ENCODE data around the gene SMAD2. TPM values are rescaled to one million over a fixed set of nuclear protein-coding genes. Genes with fewer than 3 reads are reported as not detected.

SMAD2 gene
- total and polyA plus RNA-seq, 4 experiments from 2014 or later: 88.5 to 131 (median 109) TPM

DNA sequence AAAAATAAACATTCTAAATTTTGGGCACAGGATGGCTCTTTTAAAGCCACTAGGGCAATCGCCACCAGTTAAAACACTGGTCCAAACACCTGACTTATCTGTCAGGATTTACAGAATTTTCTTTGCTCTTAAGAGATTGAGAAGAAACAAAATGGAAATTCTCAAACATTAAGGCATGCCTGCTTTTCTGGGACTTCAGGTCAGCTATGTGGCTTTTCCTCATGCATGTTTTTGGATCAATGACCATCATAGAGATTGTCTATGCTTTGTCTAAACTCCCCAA, 112.7 kb downstream of the SMAD2 start:
- Mint-ChIP-seq H3K9me3 (peaks cover 0 to 3% (median 0%) of the 10 kb centered on the region in 8 donors), H3K36me3 (peaks cover 5 to 10% of the 10 kb centered on the region in 2 donors), H3K27me3 (no peaks in the 10 kb centered on the region), H3K4me1 (no peaks in the 10 kb centered on the region), H3K4me3 (no peak overlapping the region), H3K27ac (no peak overlapping the region)
- ChIA-PET CTCF (ENCODE audit: partially characterized antibody) (interaction anchor here (1.1 kb wide), 1 partner anchor 62 kb away, joined by 3 read pairs; no protein-coding TSS in a partner anchor), POLR2A (ENCODE audit: partially characterized antibody) (no interaction called here)
- no peak for DNase-seq
- intact Hi-C loops (cut with micrococcal nuclease): no loop called here
- H3K4me3 ChIP-seq (ENCODE audit: low read length in 2 of 2): no peak overlapping the region
- H3K9me3 ChIP-seq (ENCODE audit: control insufficient read depth in 1 of 2, low read length in 2 of 2): no peaks in the 10 kb centered on the region
- H3K4me1 ChIP-seq (ENCODE audit: insufficient read depth, low read length): no peaks in the 10 kb centered on the region
- H3K36me3 ChIP-seq (ENCODE audit: insufficient read depth, low read length): no peaks in the 10 kb centered on the region
- no peak overlapping the region for H3K27ac ChIP-seq (ENCODE audit: low read depth, low read length)
- no peaks in the 10 kb centered on the region for H3K27me3 ChIP-seq (ENCODE audit: insufficient read depth, low read length)

DNA sequence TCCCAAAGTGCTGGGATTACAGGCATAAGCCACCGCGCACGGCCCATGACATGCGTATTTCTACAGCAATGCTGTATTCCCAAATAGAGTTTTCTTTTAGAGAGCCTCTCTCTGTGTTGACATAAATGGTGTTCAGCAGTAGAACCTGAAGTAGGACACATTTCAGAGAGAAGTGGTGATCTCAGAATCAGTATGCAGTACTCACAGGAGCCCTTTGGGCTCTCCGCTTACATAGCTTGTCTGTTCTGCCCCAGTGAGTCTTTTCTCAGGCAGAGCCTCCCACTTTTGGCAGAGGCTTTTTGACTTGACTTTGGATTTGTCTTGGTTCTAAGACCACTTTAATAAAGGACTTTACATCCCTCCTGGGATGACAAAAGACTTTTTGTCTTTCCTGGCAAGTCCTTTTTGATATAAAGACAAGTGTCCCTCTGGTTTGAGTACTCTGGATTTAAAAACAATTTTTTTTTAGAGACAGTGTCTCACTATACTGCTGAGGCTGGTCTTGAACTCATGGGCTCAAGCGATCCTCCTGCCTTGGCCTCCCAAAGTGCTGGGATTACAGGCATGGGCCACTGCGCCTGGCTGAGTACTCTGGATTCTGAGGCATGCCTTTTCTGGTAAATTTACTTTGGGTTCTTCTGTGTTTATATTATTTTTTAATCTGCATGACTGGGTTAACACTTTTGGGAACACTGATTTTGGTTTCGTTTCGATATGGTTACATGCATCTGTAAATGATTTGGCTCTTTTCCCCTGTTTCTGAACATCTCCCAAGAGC, 113.3 kb downstream of the SMAD2 start:
- H3K9me3 Mint-ChIP-seq: peaks cover 0 to 3% (median 0%) of the 10 kb centered on the region in 8 donors
- H3K4me1 Mint-ChIP-seq: no peaks in the 10 kb centered on the region

DNA sequence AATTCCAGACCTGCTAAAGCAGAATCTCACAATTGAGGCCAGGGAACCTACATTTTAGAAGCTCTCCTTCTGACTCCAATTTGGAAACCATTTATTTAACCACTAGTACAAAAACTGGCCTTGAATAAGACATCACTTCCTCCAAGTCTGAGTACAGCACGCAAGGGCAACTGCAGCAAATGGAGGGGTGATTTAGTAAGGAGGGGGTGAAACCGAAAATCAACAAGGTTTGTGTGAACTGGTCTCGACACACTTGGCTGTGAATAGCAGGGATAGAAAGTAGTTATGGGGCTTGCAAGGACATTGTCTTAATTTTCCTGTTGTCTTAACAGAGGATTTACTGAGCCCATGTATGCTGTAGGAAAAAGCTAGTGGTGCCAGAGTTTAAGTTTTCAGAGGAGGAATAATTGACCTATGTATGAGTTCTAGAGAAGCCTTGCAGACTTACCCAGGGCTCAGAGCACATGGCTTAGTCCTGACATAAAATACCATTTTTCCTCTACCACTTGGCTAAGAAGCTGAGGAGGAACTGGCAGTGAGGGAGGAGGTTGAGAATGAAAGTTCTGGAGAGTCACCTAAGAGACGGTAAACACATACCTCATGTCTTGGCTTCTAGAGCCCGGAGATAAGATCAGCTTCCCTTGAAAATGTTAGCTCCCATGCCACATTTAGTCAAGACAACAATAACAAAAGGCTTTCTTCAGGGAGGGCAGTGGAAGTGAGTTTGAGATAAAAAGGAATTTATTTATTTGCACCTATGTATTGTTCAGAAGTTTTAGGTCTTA, 114.8 kb downstream of the SMAD2 start:
- Mint-ChIP-seq H3K36me3 (peaks cover 6 to 12% of the 10 kb centered on the region in 2 donors), H3K4me1 (no peaks in the 10 kb centered on the region), H3K4me3 (no peak overlapping the region), H3K27me3 (no peaks in the 10 kb centered on the region), H3K9me3 (peaks cover 0 to 4% (median 0%) of the 10 kb centered on the region in 8 donors), H3K27ac (no peak overlapping the region)
- Histone ChIP-seq H3K4me1 (ENCODE audit: insufficient read depth, low read length) (no peaks in the 10 kb centered on the region), H3K27ac (ENCODE audit: low read depth, low read length) (no peak overlapping the region), H3K36me3 (ENCODE audit: insufficient read depth, low read length) (no peaks in the 10 kb centered on the region), H3K9me3 (ENCODE audit: control insufficient read depth in 1 of 2, low read length in 2 of 2) (no peaks in the 10 kb centered on the region), H3K4me3 (ENCODE audit: low read length in 2 of 2) (no peak overlapping the region), H3K27me3 (ENCODE audit: insufficient read depth, low read length) (no peaks in the 10 kb centered on the region)
- POLR2A ChIA-PET (ENCODE audit: partially characterized antibody): no interaction called here
- intact Hi-C loops (cut with micrococcal nuclease): no loop called here
- CTCF ChIA-PET (ENCODE audit: partially characterized antibody): no interaction called here
- no peak for DNase-seq

More for the DNA sequence above, 113.3 kb downstream of the SMAD2 start:
- peaks cover 5 to 10% of the 10 kb centered on the region in 2 donors for H3K36me3 Mint-ChIP-seq
- Histone ChIP-seq H3K4me1 (ENCODE audit: insufficient read depth, low read length) (no peaks in the 10 kb centered on the region), H3K4me3 (ENCODE audit: low read length in 2 of 2) (no peak overlapping the region), H3K36me3 (ENCODE audit: insufficient read depth, low read length) (no peaks in the 10 kb centered on the region), H3K27me3 (ENCODE audit: insufficient read depth, low read length) (no peaks in the 10 kb centered on the region), H3K27ac (ENCODE audit: low read depth, low read length) (no peak overlapping the region), H3K9me3 (ENCODE audit: control insufficient read depth in 1 of 2, low read length in 2 of 2) (no peaks in the 10 kb centered on the region)
- no peak overlapping the region for H3K4me3 Mint-ChIP-seq
- DNase-seq: no peak
- ChIA-PET CTCF (ENCODE audit: partially characterized antibody) (no interaction called here), POLR2A (ENCODE audit: partially characterized antibody) (no interaction called here)
- H3K27me3 Mint-ChIP-seq: no peaks in the 10 kb centered on the region
- intact Hi-C loops (cut with micrococcal nuclease): no loop called here
- no peak overlapping the region for H3K27ac Mint-ChIP-seq

DNA sequence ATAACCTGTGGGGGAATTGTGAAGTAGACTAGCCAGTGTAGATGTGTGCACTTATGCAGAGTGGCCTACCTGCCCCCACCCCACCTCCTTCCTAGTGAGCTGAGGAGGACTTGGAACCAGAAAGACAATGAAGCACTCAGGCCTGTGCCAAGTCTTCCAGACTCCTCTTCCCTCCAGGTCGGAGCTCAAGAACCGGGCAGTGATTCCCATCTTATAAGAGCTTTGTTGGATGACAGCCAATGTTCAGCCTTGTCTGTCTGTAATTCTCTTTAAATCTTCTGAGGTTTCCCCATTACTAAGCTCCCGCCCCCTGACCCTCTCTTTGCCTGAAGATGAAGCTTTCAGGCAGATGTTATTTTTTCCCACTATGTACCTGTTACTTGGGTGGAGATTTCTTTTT, 121.0 kb downstream of the SMAD2 start:
- Mint-ChIP-seq H3K27me3 (peaks cover 0 to 2% of the 10 kb centered on the region in 2 donors), H3K9me3 (peaks cover 0 to 4% (median under 1%) of the 10 kb centered on the region in 8 donors), H3K4me3 (no peak overlapping the region), H3K36me3 (peaks cover 3 to 12% of the 10 kb centered on the region in 2 donors), H3K27ac (no peak overlapping the region), H3K4me1 (no peaks in the 10 kb centered on the region)
- Histone ChIP-seq H3K36me3 (ENCODE audit: insufficient read depth, low read length) (no peaks in the 10 kb centered on the region), H3K4me1 (ENCODE audit: insufficient read depth, low read length) (no peaks in the 10 kb centered on the region), H3K27ac (ENCODE audit: low read depth, low read length) (no peak overlapping the region), H3K27me3 (ENCODE audit: insufficient read depth, low read length) (no peaks in the 10 kb centered on the region), H3K4me3 (ENCODE audit: low read length in 2 of 2) (no peak overlapping the region), H3K9me3 (ENCODE audit: control insufficient read depth in 1 of 2, low read length in 2 of 2) (no peaks in the 10 kb centered on the region)
- POLR2A ChIA-PET (ENCODE audit: partially characterized antibody): no interaction called here
- CTCF ChIA-PET (ENCODE audit: partially characterized antibody): no interaction called here
- DNase-seq: no peak
- intact Hi-C loops (cut with micrococcal nuclease): no loop called here

DNA sequence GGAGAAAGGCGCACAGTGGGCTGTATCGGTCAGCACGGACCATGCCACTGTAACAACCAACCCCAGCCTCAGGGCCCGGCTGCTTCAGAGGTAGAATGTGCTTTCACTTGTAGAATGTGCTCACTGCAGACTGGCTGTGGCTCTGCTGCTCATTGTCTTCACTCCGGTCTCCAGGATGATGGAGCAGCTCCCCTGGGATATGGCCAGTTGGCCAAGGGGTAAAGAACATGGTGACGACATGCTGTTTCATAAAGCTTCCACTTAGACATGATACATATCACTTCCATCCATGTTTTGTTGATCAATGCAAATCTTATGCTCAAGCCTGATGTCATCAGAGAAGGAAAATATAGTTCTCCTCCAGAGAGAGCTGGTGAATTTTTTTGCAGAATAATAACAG, 127.7 kb downstream of the SMAD2 start:
- H3K9me3 Mint-ChIP-seq: peaks cover 0 to 4% (median 0%) of the 10 kb centered on the region in 8 donors
- intact Hi-C loops (cut with micrococcal nuclease): no loop called here
- no peaks in the 10 kb centered on the region for H3K36me3 ChIP-seq (ENCODE audit: insufficient read depth, low read length)
- no peaks in the 10 kb centered on the region for H3K4me1 ChIP-seq (ENCODE audit: insufficient read depth, low read length)
- no peak overlapping the region for H3K27ac Mint-ChIP-seq
- H3K4me1 Mint-ChIP-seq: no peaks in the 10 kb centered on the region
- ChIA-PET POLR2A (ENCODE audit: partially characterized antibody) (no interaction called here), CTCF (ENCODE audit: partially characterized antibody) (no interaction called here)
- no peak for DNase-seq
- peaks cover 4 to 5% of the 10 kb centered on the region in 2 donors for H3K27me3 Mint-ChIP-seq
- no peaks in the 10 kb centered on the region for H3K9me3 ChIP-seq (ENCODE audit: control insufficient read depth in 1 of 2, low read length in 2 of 2)
- H3K36me3 Mint-ChIP-seq: no peaks in the 10 kb centered on the region
- no peak overlapping the region for H3K4me3 ChIP-seq (ENCODE audit: low read length in 2 of 2)
- no peak overlapping the region for H3K27ac ChIP-seq (ENCODE audit: low read depth, low read length)
- no peak overlapping the region for H3K4me3 Mint-ChIP-seq
- no peaks in the 10 kb centered on the region for H3K27me3 ChIP-seq (ENCODE audit: insufficient read depth, low read length)

DNA sequence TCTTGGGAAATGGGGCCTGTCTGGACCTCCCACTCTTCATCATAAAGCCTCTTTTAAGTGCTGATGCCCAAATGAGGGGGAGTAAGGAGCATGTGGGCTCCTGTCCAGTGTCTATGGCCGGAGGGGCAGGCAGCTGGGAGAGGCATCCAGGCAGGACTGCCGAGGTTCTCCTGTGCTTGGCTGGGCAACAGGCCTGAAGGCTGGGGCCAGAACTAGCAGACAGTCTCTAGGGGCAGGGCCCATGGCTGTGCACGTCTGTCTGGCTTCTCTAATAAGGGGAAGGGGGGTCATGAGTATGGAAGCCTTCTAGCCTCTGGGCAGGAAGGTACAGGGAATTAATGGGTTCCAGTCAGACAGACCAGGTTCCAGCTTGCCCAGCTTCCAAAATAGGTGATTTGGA, 128.6 kb downstream of the SMAD2 start:
- Mint-ChIP-seq H3K27ac (no peak overlapping the region), H3K36me3 (no peaks in the 10 kb centered on the region), H3K4me1 (no peaks in the 10 kb centered on the region), H3K4me3 (no peak overlapping the region), H3K27me3 (peaks cover 4 to 7% of the 10 kb centered on the region in 2 donors), H3K9me3 (peaks cover 0 to 4% (median 0%) of the 10 kb centered on the region in 8 donors)
- Histone ChIP-seq H3K36me3 (ENCODE audit: insufficient read depth, low read length) (no peaks in the 10 kb centered on the region), H3K4me3 (ENCODE audit: low read length in 2 of 2) (no peak overlapping the region), H3K4me1 (ENCODE audit: insufficient read depth, low read length) (no peaks in the 10 kb centered on the region), H3K27me3 (ENCODE audit: insufficient read depth, low read length) (no peaks in the 10 kb centered on the region), H3K27ac (ENCODE audit: low read depth, low read length) (no peak overlapping the region), H3K9me3 (ENCODE audit: control insufficient read depth in 1 of 2, low read length in 2 of 2) (no peaks in the 10 kb centered on the region)
- ChIA-PET POLR2A (ENCODE audit: partially characterized antibody) (no interaction called here), CTCF (ENCODE audit: partially characterized antibody) (no interaction called here)
- DNase-seq: no peak
- intact Hi-C loops (cut with micrococcal nuclease): no loop called here

DNA sequence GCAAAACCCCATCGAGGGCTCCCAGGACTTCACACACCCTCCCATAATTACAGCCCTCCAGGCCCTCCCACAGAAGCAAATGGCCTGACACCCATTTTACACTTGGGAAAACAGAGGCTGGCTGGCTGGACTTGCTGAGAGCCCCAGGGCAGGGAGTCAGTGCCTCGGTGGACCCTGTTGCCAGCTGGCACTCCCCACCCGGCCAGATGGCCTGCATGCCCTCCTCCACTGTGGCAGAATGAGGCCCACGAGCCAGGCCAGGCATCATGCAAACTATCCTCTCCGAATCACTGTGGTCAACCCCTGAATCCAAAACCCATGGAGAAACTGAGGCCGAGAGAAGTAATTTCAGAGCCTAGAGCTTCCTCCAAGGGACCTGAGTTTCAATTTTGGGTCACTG, 129.7 kb downstream of the SMAD2 start:
- no peak overlapping the region for H3K27ac ChIP-seq (ENCODE audit: low read depth, low read length)
- H3K36me3 ChIP-seq (ENCODE audit: insufficient read depth, low read length): no peaks in the 10 kb centered on the region
- peaks cover 0 to 3% (median 0%) of the 10 kb centered on the region in 8 donors for H3K9me3 Mint-ChIP-seq
- POLR2A ChIA-PET (ENCODE audit: partially characterized antibody): no interaction called here
- DNase-seq: no peak
- H3K27me3 Mint-ChIP-seq: peaks cover 4 to 7% of the 10 kb centered on the region in 2 donors
- no peaks in the 10 kb centered on the region for H3K27me3 ChIP-seq (ENCODE audit: insufficient read depth, low read length)
- CTCF ChIA-PET (ENCODE audit: partially characterized antibody): no interaction called here
- intact Hi-C loops (cut with micrococcal nuclease): no loop called here
- no peaks in the 10 kb centered on the region for H3K4me1 Mint-ChIP-seq
- no peaks in the 10 kb centered on the region for H3K4me1 ChIP-seq (ENCODE audit: insufficient read depth, low read length)
- no peak overlapping the region for H3K27ac Mint-ChIP-seq
- H3K36me3 Mint-ChIP-seq: no peaks in the 10 kb centered on the region
- no peak overlapping the region for H3K4me3 Mint-ChIP-seq
- H3K9me3 ChIP-seq (ENCODE audit: control insufficient read depth in 1 of 2, low read length in 2 of 2): no peaks in the 10 kb centered on the region
- no peak overlapping the region for H3K4me3 ChIP-seq (ENCODE audit: low read length in 2 of 2)
